Tibial nerve (tissue), 4 donors: Measurements from ENCODE around the gene KIAA0232. TPM values are rescaled to one million over a fixed set of nuclear protein-coding genes. Genes with fewer than 3 reads are reported as not detected.

ENCODE experiments used
- DNase-seq, 2 donors: peaks; one replicate each; pipeline ENCODE4 v3.0.0-alpha.2; 2019; ENCODE audit warnings: low spot score in 2 of 2
- H3K27ac ChIP-seq, 4 donors: fragments of 200-600 bp; sonication (generic) in 3 of 4; one replicate each; pipeline ENCODE4 v1.5.1; 2017 to 2019; ENCODE audit warnings: mild to moderate bottlenecking in 1 of 4
- H3K27me3 ChIP-seq, 2 donors: fragments of 200-600 bp; sonication (generic) in 1 of 2; one replicate each; pipeline versions ENCODE4 v1.5.1 to v1.6.0; 2017 to 2019
- H3K36me3 ChIP-seq, 3 donors: fragments of 200-600 bp; sonication (generic); one replicate each; pipeline ENCODE4 v1.5.1; 2018 to 2019
- H3K4me1 ChIP-seq, 4 donors: fragments of 200-600 bp; sonication (generic) in 3 of 4; one replicate each; pipeline ENCODE4 v1.5.1; 2017 to 2019
- H3K4me3 ChIP-seq, 4 donors: fragments of 200-600 bp; sonication (generic) in 3 of 4; one replicate each; pipeline ENCODE4 v1.5.1; 2017 to 2019; ENCODE audit warnings: mild to moderate bottlenecking in 1 of 4, moderate library complexity in 1 of 4
- H3K9me3 ChIP-seq, 4 donors: fragments of 200-600 bp; sonication (generic) in 3 of 4; one replicate each; pipeline ENCODE4 v1.5.1; 2017 to 2019
- EP300 ChIP-seq, 2 donors: sonication (generic); formaldehyde crosslinking; IDR thresholded peaks; one replicate each; pipeline ENCODE4 v1.6.1; 2017; ENCODE audit warnings: antibody characterized with exemption in 2 of 2, mild to moderate bottlenecking in 1 of 2
- POLR2A ChIP-seq, 2 donors: fragments of 450-650 bp; IDR thresholded peaks; one replicate each; pipeline ENCODE4 v1.6.1; 2017; ENCODE audit warnings: antibody characterized with exemption in 2 of 2, mild to moderate bottlenecking in 2 of 2, moderate library complexity in 2 of 2
- WGBS, 2 donors: methylation state at CpG; one replicate each; pipeline ENCODE4 v1.1.5; 2018; 5-methylcytosine and 5-hydroxymethylcytosine counted together
- total RNA-seq, 4 donors: library from RNA; depleted of rRNA; stranded (reverse); fragments of >200 nt; gene quantifications; one replicate each; pipeline ENCODE4 v1.1.0, GENCODE V29; 2016
- TF ChIP-seq, protein P1 (sequence below), 5 experiments: fragments of 200-600 bp in 3 of 5; fragments of 450-650 bp in 2 of 5; sonication (generic) in 3 of 5; IDR thresholded peaks; one replicate each; pipeline ENCODE4 v1.5.1; 2016 to 2019; ENCODE audit warnings: antibody characterized with exemption in 5 of 5, mild to moderate bottlenecking in 3 of 5, moderate library complexity in 2 of 5

The KIAA0232 gene
- total RNA-seq, 4 donors from 2014 or later = 36.7 to 57.7 (median 47.0) TPM

DNA sequence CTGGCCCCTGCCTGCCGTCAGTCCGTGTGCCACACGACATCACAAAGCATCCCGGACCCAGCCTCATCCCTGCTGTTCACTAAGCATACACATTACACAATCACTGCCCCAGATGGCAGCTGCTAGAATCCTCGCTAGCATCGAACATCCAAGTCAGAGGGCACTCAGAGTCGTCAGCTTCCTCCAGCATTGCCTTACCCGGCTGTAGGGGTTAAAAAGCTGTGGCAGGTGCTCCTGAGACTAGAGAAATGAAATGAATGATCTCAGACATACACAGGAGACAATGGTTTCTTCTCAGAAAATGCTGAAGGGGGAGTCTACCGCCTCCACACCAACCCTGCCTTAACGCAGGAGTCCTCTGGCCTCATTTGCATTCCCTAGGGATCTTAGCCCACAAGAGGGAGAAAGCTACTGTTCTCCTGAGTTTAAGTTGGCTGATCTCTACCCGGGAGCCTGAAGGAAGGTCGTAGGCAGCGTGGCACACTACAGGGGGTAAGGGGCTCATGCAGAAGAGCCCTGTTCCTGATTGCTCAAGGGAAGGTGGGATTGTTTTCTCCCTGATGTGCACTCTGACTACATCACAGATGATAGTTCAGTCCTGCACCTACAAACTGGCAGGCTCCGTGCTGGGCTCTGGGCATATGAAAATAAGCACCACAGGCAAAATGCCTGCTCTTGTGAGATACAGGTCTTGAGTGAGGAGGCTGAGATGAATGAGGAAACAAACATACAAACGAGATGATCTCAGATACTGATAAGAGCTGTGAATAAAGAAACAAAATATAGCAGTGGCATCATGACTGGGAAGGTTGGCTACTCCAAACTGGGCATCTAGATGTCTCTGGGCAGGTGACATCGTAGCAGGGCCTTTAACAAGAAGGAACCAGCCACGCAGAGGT is 2.6 kb upstream of the KIAA0232 start:
- peaks cover 0 to 31% (median 11%) of the 10 kb centered on the region in 4 donors for H3K4me1 ChIP-seq
- H3K27me3 ChIP-seq = no peaks in the 10 kb centered on the region
- no peak overlapping the region for H3K4me3 ChIP-seq
- no peak for DNase-seq
- H3K27ac ChIP-seq = peak overlapping the region in 2 of 4 donors; percentile 43 to 48
- 43 to 55% methylated on average over 17 of the region's 17 CpGs for WGBS, 2 donors
- no peak for TF ChIP-seq EP300 (IDR thresholded peaks at IDR 0.05)
- TF ChIP-seq POLR2A (IDR thresholded peaks at IDR 0.05) = no peak
- TF ChIP-seq, protein P1, sequence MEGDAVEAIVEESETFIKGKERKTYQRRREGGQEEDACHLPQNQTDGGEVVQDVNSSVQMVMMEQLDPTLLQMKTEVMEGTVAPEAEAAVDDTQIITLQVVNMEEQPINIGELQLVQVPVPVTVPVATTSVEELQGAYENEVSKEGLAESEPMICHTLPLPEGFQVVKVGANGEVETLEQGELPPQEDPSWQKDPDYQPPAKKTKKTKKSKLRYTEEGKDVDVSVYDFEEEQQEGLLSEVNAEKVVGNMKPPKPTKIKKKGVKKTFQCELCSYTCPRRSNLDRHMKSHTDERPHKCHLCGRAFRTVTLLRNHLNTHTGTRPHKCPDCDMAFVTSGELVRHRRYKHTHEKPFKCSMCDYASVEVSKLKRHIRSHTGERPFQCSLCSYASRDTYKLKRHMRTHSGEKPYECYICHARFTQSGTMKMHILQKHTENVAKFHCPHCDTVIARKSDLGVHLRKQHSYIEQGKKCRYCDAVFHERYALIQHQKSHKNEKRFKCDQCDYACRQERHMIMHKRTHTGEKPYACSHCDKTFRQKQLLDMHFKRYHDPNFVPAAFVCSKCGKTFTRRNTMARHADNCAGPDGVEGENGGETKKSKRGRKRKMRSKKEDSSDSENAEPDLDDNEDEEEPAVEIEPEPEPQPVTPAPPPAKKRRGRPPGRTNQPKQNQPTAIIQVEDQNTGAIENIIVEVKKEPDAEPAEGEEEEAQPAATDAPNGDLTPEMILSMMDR (IDR thresholded peaks at IDR 0.05) = no peak
- H3K36me3 ChIP-seq = no peaks in the 10 kb centered on the region
- no peaks in the 10 kb centered on the region for H3K9me3 ChIP-seq

DNA sequence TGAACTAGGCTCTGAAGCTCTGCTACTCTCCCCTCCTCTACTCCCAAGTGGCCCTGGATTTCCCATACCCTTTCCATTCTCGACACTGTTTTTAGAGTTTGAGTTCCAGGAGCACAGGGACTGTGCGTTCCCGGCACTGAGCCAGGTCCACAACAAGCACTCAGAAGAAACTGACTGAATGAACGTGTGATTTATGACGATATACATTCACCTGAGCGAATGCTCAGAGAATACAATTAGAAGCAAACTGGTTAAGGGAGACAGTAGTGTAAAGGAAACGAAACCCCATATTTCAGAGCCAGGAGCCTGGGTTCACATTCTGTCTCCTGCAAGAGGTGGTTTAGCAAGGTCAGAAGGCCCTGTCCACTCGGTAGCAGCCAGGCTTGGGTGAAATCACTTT is 1.4 kb upstream of the KIAA0232 start:
- Histone ChIP-seq H3K27me3 (no peaks in the 10 kb centered on the region), H3K27ac (peak overlapping the region in 3 of 4 donors; percentile 94 to 100 (median 99)), H3K36me3 (no peaks in the 10 kb centered on the region), H3K4me1 (peaks cover 0 to 43% (median 22%) of the 10 kb centered on the region in 4 donors), H3K4me3 (no peak overlapping the region), H3K9me3 (no peaks in the 10 kb centered on the region)
- 82 to 87% methylated on average over 8 of the region's 8 CpGs for WGBS, 2 donors
- TF ChIP-seq EP300 (IDR thresholded peaks at IDR 0.05) = peak in 1 of 2 donors; percentile 12
- no peak for TF ChIP-seq POLR2A (IDR thresholded peaks at IDR 0.05)
- TF ChIP-seq, protein P1 (IDR thresholded peaks at IDR 0.05) = no peak
- DNase-seq = no peak

DNA sequence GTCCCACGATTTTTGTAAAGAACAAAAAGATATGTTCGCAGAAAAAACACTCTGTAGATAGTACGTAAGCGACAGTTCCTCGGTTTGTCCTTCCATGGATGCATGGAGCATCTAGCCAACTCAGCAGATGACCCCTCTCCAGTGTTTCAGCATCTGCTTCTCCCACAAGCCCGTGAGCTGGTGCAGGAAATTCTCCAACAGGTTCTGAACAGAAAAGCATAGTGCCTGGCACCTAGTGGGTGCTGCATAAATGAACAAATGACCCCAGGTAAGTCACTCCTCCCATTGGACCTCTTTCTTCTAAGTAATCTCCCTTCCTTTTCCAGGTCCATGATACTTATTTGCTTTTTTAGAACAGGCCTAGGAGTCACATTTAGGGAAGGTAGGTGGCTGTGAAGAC is 966 bp upstream of the KIAA0232 start:
- H3K27me3 ChIP-seq = no peaks in the 10 kb centered on the region
- H3K9me3 ChIP-seq = no peaks in the 10 kb centered on the region
- H3K4me3 ChIP-seq = peak overlapping the region in 2 of 4 donors; percentile 74 to 95
- 86 to 89% methylated on average over 6 of the region's 6 CpGs for WGBS, 2 donors
- no peak for DNase-seq
- peaks cover 0 to 47% (median 22%) of the 10 kb centered on the region in 4 donors for H3K4me1 ChIP-seq
- H3K36me3 ChIP-seq = no peaks in the 10 kb centered on the region
- TF ChIP-seq, protein P1 (IDR thresholded peaks at IDR 0.05) = no peak
- TF ChIP-seq POLR2A (IDR thresholded peaks at IDR 0.05) (no peak), EP300 (IDR thresholded peaks at IDR 0.05) (no peak)
- H3K27ac ChIP-seq = peak overlapping the region in 3 of 4 donors; percentile 94 to 100 (median 99)

DNA sequence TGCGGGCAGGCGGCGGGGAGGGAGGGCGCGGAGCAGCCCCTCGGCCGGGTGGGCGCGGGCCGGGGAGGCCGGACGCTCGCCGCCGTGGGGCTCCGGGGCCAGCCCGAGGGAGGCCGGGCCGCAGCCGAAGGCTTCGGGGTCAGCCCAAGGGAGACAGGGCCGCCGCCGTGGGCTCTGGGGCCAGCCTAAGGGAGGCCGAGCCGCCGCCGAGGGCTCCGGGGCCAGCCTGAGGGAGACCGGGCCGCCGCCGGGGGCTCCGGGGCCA is 251 bp downstream of the KIAA0232 start:
- Histone ChIP-seq H3K36me3 (no peaks in the 10 kb centered on the region), H3K27ac (peak overlapping the region; percentile 94 to 100 (median 100)), H3K9me3 (no peaks in the 10 kb centered on the region), H3K4me1 (peaks cover 0 to 57% (median 22%) of the 10 kb centered on the region in 4 donors), H3K4me3 (peak overlapping the region; percentile 95 to 100 (median 96)), H3K27me3 (no peaks in the 10 kb centered on the region)
- WGBS, 2 donors = 0 to 1% methylated on average over 8 to 24 of the region's 34 CpGs
- TF ChIP-seq POLR2A (IDR thresholded peaks at IDR 0.05) = no peak
- TF ChIP-seq, protein P1 (IDR thresholded peaks at IDR 0.05) = no peak
- TF ChIP-seq EP300 (IDR thresholded peaks at IDR 0.05) = no peak
- no peak for DNase-seq
